ENCODE results near the gene GCN1.

DNA sequence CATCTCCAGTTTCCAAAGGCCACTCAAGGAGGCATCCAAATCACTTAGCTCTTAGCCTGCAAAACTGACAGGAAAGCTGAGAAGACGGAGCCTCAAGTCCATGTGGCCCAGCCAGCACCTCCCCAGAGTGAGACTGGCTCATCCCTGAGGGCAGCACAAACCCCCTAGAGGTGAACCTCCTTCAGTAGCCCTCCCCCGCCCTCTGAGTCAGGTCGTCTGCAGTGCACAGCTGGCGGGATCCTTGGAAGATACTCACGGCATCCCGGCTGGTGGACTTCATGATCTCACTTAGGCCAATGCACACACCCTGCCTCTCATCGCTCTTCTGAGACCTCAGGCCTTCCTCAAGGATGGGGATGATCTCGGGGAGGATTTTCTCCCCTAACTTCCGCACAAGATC lies 53.9 kb downstream of the GCN1 start:
- TF ChIP-seq CTCF (IDR thresholded peaks at IDR 0.05) (no peak), EP300 (IDR thresholded peaks at IDR 0.05) (no peak)
